Renal cortex interstitium (tissue), 11 donors: ENCODE data around the gene ADGRL2. TPM values are rescaled to one million over a fixed set of nuclear protein-coding genes. Genes with fewer than 3 reads are reported as not detected.
"Not testable (repeated sequence)": the region's sequence is repeated elsewhere in the genome, so short reads cannot be mapped to it uniquely, and the experiment has no call there.

ENCODE experiments used
- DNase-seq, 11 donors: peaks; one replicate each; pipeline ENCODE4 v3.0.0-alpha.2; 2013; ENCODE audit warnings: low read depth in 9 of 11, low spot score in 4 of 11; ENCODE audit errors: extremely low read depth in 1 of 11
- polyA plus RNA-seq, 3 donors: library from polyadenylated mRNA; unstranded; fragments of 120-200 nt; gene quantifications; one replicate each; pipeline ENCODE4 v1.2.1, GENCODE V29; 2013; ENCODE audit not compliant: insufficient read length in 3 of 3

Gene ADGRL2
- polyA plus RNA-seq, 3 donors = 158 to 203 (median 162) TPM

- DNase-seq = no peak
These were observed 35.4 kb downstream of the ADGRL2 start for GRCh38 chr1:81836007-81836626.

DNA sequence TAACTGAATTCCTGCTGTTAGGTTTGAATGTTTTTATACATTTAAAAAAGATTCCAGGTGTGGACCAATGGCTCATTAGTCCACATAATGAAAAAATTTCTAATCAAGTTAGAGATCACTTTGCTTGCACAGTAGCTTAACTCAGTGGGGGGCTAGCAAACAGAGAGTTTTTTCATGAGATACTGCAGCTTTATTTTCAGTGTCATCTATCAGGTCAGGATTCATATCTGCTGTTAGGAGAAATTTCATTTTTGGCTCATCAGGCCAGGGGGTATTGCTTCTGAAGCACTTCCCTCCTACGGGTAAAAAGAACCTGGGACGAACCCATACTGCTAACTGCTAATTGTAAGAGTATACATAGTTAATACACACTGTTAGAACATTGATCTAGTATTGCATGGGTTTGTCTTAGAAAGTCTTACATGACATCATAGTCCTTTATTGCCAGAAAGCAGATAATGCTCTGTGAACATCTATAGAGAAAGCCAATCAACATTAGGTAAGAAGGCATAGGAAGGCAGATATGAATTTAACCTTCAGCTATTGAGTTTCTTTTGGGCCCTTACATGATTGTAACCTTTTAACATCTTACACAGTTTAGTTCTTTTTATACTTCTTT, 38.0 kb downstream of the ADGRL2 start:
- no peak for DNase-seq

- DNase-seq = no peak
These were observed 40.1 kb downstream of the ADGRL2 start for GRCh38 chr1:81840805-81841204.

DNA sequence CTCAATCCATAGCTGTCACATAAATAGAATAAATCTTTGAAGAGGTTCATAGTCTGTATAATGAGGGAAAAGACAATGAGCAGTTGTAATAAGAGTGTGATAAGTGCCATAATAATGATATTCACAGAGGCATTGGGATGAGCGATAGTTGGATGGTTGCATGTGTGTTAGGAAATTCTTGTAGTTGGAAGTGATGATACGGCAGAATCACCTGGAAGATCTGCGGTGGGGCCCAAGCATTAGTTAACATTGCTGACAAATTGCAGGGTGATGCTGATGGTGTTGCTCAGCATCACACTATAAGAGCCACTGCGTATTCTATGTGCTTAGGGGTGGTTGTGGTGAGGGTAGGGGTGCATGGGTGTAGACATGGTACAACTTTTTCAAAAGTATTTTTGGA, 41.1 kb downstream of the ADGRL2 start:
- no peak for DNase-seq

GRCh38 chr1:81844477-81844876, 43.7 kb downstream of the ADGRL2 start:
- no peak for DNase-seq

DNA sequence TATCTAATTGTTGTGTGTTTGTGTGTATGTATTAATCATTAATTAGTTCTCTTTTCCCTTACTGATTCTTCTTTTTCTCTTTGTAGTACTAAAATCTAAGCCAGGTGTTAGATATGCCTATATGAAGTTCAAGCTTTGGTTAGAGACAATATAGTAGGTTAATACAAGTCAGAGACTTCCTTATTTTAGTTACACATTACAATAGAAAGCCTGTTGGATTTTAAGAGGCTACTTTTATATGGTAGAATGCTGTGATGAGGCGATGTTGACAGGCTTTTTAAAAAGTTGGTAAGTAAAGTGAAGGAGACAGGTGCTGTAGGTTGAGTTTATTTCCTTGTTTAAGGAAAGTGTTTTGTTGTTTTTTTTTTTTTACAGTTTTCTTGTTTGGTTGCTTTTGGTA, 45.9 kb downstream of the ADGRL2 start:
- no peak for DNase-seq

- DNase-seq = no peak
These were observed 46.3 kb downstream of the ADGRL2 start for GRCh38 chr1:81847063-81847462.

GRCh38 chr1:81848880-81849682, 48.3 kb downstream of the ADGRL2 start:
- no peak for DNase-seq

DNA sequence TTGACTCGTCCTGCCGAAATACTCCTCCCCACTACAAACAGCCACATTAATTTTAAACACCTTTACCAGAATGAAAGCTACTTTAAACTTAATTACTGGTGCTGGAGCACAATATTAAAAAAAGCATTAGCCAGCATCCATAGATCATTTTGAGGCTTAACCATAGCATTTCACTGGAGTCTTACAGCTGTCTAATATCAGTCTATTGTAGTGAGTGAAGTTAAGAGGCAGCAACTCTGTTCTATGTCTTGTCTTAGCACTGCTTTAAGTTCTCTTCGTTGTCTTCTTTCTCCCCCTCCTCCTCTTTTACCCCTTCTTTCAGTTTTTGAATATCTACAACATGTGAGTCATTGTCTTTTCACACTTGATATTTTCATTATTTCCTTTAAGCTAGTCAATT, 49.3 kb downstream of the ADGRL2 start:
- DNase-seq = no peak

DNA sequence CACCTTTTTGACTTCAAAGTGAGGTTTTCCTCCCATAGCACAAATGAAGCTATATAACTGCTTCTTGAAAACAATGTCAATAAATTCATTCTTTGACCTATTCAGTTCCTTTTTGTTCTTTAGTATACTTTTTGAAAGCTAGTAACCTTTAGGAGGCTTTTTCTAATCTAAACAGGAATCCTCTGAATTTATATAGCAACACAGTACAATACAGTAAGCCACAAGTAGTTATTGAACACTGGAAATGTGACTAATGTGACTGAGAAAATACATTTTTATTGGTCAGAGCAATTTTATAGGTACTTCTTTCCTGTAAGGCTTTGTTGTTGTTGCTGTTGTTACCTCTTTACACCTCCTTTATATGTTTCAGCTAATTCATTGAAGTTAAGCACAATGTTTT, 49.8 kb downstream of the ADGRL2 start:
- no peak for DNase-seq

DNA sequence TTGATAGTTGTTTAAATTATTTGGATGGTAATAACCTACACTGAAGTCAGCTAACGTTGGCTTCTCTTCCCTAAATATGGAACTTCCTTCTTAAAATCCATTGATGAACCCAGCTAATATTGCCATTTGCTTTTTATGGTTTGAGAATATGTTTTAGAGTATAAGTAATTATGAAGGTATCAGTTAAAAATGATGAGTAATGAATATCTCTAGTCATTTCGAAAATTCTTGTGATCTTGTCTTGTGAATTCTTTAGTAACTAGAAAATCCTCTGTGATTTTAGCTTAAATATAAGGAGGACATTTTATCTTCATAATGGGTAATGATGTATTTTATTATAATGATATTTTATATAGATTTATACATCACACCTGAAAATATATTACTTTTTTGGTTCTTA, 50.5 kb downstream of the ADGRL2 start:
- DNase-seq = no peak

DNA sequence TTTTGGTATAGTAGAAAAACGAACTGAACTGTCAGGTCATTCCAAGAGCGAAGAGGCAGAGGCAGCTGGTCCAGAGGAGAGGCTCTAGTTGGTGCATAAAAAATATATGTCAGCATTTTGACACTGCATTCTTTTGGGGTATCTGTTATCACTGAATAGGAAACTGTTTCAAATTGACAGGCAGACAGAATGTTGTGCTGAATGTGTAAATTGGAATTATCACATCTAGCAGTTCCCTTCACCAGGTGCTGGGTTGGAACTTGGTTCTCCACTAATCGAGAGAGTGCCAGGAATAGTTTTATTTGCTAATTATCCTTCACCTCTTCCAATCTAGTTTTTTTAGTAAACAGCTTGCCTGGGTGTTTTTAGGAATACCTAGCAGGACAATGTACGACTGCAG, 52.2 kb downstream of the ADGRL2 start:
- DNase-seq = no peak

GRCh38 chr1:81867235-81867634, 66.5 kb downstream of the ADGRL2 start:
- DNase-seq = no peak

- no peak for DNase-seq
These were observed 68.6 kb downstream of the ADGRL2 start for GRCh38 chr1:81869307-81869706.

- not testable (repeated sequence) for DNase-seq
These were observed 70.4 kb downstream of the ADGRL2 start for GRCh38 chr1:81871091-81871490.

DNA sequence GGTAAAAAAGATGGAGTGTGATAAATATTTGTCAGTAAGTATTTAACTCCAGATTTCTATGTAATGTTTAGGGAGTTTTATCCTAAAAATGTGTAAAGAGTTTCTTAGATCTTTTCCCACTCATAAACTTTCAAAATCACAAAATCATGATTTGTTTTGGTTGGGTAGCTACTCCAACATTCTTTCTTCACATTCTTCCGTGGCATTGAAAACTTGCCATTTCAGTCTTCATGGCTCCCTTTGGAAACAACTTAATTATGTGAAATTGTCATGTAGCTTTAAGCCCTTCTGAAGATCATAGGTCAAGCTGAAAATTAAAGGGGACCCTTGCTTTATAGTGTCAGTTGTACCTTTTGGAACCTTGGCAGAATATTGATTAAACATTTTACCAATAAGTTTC, 73.2 kb downstream of the ADGRL2 start:
- no peak for DNase-seq

DNA sequence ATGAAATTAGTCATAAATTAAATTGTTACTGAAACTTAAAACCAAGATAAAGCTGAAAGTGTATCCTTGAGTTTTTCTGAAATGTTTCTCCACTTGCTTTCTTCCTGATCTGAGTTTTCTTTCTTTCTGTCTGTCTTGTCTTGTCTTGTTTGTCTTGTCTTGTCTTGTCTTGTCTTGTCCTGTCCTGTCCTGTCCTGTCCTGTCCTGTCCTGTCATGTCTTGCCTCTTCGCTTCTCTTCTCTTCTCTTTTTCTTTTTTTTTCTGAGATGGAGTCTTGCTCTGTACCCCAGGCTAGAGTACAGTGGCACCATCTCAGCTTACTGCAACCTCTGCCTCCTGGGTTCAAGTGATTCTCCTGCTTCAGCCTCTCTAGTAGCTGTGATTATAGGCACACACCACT, 73.7 kb downstream of the ADGRL2 start:
- DNase-seq = no peak

GRCh38 chr1:81874940-81875339, 74.2 kb downstream of the ADGRL2 start:
- no peak for DNase-seq

DNA sequence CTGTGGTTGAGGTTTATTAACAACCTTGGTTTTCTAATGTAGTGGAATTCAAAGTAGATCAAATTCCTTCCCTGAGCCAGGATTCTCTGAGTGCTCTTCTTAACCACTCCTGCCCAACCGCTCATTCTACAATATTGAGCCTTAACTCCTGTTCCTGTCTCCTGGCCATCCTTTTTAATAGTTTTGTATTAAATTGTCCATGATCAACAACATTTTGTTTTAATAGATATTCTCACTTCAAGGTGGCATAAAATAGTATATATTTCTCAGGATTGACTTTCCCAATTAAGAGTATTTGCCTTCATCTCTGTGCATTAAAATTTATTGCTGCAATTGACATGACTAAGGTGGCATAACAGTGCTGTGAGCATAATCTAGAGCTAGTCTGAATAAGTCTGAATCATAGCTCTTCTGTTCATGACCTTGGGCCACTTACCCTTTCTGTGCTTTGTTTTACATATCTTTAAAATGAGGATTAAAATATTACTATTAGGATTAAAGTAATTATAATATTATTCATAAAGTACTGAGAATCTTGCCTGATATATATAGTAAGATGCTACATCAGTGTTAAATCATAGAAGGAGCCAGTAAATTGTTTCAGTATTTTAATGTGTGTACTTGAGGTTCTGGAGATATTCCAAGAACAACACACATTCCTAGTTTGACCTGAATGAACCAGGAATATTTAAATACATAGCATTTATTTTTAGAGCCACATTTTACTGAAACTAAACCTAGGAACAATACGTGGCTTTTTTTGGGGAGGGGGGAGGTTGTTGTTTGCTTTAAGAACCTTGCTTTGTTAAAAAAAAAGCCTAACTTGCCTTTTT, 76.4 kb downstream of the ADGRL2 start:
- DNase-seq = peak in 4 of 11 donors; percentile 9 to 48 (median 32)

- no peak for DNase-seq
These were observed 77.2 kb downstream of the ADGRL2 start for GRCh38 chr1:81877940-81878339.
